Ascending aorta (tissue), 2 donors: ENCODE results near the gene AUTS2. TPM values are rescaled to one million over a fixed set of nuclear protein-coding genes. Genes with fewer than 3 reads are reported as not detected.

ENCODE experiments used
- DNase-seq, 2 donors: peaks; one replicate each; pipeline ENCODE4 v3.0.0-alpha.2; 2019; ENCODE audit warnings: low spot score in 2 of 2
- H3K27ac ChIP-seq, 2 donors: fragments of 200-600 bp; sonication (generic); one replicate each; pipeline ENCODE4 v1.5.1; 2016 to 2017; ENCODE audit warnings: mild to moderate bottlenecking in 1 of 2
- H3K27me3 ChIP-seq: fragments of 200-600 bp; sonication (generic); one replicate; pipeline ENCODE4 v1.5.1; 2017
- H3K36me3 ChIP-seq, 2 donors: fragments of 200-600 bp; sonication (generic); one replicate each; pipeline ENCODE4 v1.5.1; 2016
- H3K4me1 ChIP-seq, 2 donors: fragments of 200-600 bp; sonication (generic); one replicate each; pipeline ENCODE4 v1.5.1; 2016 to 2017; ENCODE audit warnings: mild to moderate bottlenecking in 1 of 2
- H3K4me3 ChIP-seq, 2 donors: fragments of 200-600 bp; sonication (generic); one replicate each; pipeline ENCODE4 v1.5.1; 2016 to 2017; ENCODE audit warnings: mild to moderate bottlenecking in 1 of 2
- H3K9me3 ChIP-seq, 2 donors: fragments of 200-600 bp; sonication (generic); one replicate each; pipeline ENCODE4 v1.5.1; 2016
- intact Hi-C: fragments of 100-400 bp; cut with DNase I; formaldehyde crosslinking; loops from one replicate; pipeline ENCODE4 v1.15.1; 2023
- total RNA-seq: library from RNA; depleted of rRNA; stranded (reverse); fragments of >200 nt; gene quantifications from one replicate; pipeline ENCODE4 v1.1.0, GENCODE V29; 2016
- TF ChIP-seq, protein P1 (sequence below), 3 experiments: fragments of 200-600 bp in 2 of 3; fragments of 450-650 bp in 1 of 3; sonication (generic) in 2 of 3; IDR thresholded peaks; one replicate each; pipeline ENCODE4 v1.5.1; 2016 to 2019; ENCODE audit warnings: antibody characterized with exemption in 3 of 3, mild to moderate bottlenecking in 1 of 3, moderate library complexity in 1 of 3

AUTS2 gene
- total RNA-seq, 1 donor from 2014 or later = 90.4 TPM

DNA sequence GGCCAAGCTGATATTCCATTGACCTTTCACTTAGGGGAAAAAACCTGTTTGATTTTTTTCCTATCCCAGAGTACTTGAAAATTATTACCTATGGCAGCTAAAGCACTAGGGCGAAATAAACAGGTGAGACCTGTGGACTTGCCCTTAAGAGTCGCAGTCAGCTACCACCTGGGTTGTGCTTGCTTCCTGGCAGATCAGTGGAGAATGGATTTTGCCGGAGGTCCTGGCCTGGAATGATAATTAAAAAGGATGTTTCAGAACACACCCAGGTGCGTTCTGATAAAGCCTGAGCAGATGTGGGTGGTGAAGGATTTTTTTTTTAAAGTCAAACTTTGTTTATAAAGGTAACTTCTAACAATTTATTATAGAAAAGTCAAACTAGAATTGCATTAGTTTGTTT is 59.1 kb downstream of the AUTS2 start:
- H3K27ac ChIP-seq = no peak overlapping the region

DNA sequence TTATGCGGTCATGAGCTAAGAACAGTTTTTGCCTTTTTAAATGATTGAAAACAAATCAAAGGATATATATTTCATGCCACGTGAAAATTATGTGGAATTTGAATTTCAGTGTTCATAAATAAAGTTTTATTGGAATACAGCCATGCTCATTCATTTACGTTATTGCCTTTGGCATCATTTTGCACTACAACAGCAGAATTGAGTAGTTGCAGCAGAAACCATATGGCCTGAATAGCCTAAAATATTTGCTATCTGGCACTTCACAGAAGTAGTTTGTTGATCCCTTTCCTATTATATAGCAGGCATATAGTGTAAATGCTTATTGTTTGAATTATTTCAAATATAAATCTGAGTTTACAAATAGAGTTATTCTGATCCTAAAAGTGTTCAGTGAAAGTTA is 59.7 kb downstream of the AUTS2 start:
- Histone ChIP-seq H3K36me3 (no peaks in the 10 kb centered on the region), H3K27me3 (no peaks in the 10 kb centered on the region), H3K4me3 (no peak overlapping the region), H3K9me3 (no peaks in the 10 kb centered on the region), H3K27ac (no peak overlapping the region), H3K4me1 (peaks cover 0 to 3% of the 10 kb centered on the region in 2 donors)
- intact Hi-C loops = no loop called here
- DNase-seq = no peak
- TF ChIP-seq, protein P1, sequence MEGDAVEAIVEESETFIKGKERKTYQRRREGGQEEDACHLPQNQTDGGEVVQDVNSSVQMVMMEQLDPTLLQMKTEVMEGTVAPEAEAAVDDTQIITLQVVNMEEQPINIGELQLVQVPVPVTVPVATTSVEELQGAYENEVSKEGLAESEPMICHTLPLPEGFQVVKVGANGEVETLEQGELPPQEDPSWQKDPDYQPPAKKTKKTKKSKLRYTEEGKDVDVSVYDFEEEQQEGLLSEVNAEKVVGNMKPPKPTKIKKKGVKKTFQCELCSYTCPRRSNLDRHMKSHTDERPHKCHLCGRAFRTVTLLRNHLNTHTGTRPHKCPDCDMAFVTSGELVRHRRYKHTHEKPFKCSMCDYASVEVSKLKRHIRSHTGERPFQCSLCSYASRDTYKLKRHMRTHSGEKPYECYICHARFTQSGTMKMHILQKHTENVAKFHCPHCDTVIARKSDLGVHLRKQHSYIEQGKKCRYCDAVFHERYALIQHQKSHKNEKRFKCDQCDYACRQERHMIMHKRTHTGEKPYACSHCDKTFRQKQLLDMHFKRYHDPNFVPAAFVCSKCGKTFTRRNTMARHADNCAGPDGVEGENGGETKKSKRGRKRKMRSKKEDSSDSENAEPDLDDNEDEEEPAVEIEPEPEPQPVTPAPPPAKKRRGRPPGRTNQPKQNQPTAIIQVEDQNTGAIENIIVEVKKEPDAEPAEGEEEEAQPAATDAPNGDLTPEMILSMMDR (IDR thresholded peaks at IDR 0.05) = no peak

More for the DNA sequence above, 59.1 kb downstream of the AUTS2 start:
- no peaks in the 10 kb centered on the region for H3K36me3 ChIP-seq
- H3K4me1 ChIP-seq = peaks cover 0 to 3% of the 10 kb centered on the region in 2 donors
- TF ChIP-seq, protein P1 (IDR thresholded peaks at IDR 0.05) = no peak
- no peak overlapping the region for H3K4me3 ChIP-seq
- no peaks in the 10 kb centered on the region for H3K27me3 ChIP-seq
- H3K9me3 ChIP-seq = no peaks in the 10 kb centered on the region
- DNase-seq = no peak
- intact Hi-C loops = no loop called here

DNA sequence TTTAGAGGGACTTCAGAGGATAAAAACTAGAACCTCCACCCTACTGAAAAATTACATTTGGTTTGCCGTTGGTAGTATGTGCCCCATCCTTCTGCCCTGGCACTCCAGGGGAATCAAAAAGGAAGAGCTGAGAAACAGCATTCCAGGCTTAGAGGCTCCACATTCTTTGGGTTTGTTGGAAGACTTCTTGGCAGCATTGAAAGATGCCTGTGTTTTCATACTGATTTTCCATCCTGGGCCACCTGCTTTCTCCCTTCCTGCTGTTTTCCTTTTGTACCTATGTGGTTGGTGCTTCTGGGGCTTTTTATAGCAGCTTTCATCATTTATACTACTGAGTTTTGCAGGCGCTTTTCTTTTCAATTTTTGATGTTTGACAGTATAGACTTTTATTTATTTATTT is 61.7 kb downstream of the AUTS2 start:
- TF ChIP-seq, protein P1 (IDR thresholded peaks at IDR 0.05) = no peak
- Histone ChIP-seq H3K27ac (no peak overlapping the region), H3K9me3 (no peaks in the 10 kb centered on the region), H3K4me3 (no peak overlapping the region), H3K27me3 (no peaks in the 10 kb centered on the region), H3K4me1 (no peaks in the 10 kb centered on the region), H3K36me3 (no peaks in the 10 kb centered on the region)
- intact Hi-C loops = no loop called here
- no peak for DNase-seq

DNA sequence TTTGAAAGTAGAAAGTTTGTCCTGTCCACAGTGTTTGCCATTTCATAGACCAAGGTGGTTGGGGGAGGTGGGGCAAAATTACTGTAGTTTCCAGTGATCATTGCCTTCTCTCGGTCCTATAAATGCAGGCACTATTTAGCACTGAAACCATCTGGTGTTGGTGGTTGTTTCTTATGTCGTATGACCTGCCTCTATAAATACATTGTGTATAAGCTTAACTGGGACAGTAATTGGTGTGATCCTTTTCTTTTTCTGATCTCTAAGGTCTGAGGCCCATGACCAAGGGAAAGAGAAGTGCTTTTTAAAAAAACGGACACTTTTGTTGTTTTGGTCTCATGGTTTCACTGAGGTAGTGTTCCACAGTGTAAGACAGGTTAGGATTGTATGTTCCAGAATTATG is 63.1 kb downstream of the AUTS2 start:
- no peak overlapping the region for H3K4me3 ChIP-seq
- no peaks in the 10 kb centered on the region for H3K27me3 ChIP-seq
- H3K4me1 ChIP-seq = no peaks in the 10 kb centered on the region
- no peaks in the 10 kb centered on the region for H3K36me3 ChIP-seq
- H3K27ac ChIP-seq = no peak overlapping the region
- H3K9me3 ChIP-seq = no peaks in the 10 kb centered on the region
- intact Hi-C loops = no loop called here
- TF ChIP-seq, protein P1 (IDR thresholded peaks at IDR 0.05) = no peak
- no peak for DNase-seq

DNA sequence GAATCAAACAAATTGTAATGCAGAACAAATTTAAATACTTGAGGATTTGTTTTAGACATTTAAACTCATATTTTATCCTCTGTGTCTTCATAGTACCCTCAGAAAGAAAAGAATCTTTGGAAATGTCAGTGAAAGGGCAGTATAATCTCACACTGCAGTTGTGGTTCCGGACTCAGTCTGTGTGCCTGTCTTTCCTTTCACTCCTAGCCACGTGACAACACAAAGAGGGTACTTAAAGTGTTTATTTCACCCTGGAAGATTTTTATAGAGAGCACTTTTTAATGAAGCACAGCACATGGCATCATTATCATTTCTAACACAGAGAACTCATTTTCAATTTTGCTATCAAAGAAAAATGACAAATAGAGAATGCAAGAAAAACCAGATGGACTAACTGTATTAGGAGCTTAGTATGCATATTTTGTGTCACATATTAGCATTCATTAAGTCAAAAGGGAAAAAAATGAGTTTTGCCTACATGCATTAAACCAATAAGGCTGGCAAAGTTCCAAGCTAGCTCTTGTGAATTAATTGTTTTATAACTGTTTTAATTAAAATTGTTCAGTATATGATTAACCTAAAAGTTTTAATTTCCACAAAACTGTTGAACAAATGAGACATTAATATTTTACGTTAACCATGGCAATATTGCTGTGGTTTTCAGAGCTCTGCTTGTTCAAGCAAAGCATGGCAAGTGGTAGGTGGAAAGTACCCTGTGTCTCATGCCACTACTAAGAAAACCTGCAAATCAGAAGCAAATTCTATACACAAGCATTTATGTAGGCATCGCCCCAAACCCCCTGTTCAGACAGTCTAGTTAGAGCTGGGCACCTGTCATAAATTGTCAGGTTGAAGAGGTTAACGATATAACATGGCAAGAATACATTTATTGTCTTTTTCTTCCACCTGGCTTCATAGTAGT is 65.9 kb downstream of the AUTS2 start:
- Histone ChIP-seq H3K27ac (no peak overlapping the region), H3K9me3 (no peaks in the 10 kb centered on the region), H3K27me3 (no peaks in the 10 kb centered on the region), H3K4me1 (no peaks in the 10 kb centered on the region), H3K36me3 (no peaks in the 10 kb centered on the region), H3K4me3 (no peak overlapping the region)
- no peak for DNase-seq
- intact Hi-C loops = no loop called here
- TF ChIP-seq, protein P1 (IDR thresholded peaks at IDR 0.05) = no peak
